AG08395 (cell line): Measurements from ENCODE around the gene TM4SF18.
"Not testable (repeated sequence)": the region's sequence is repeated elsewhere in the genome, so short reads cannot be mapped to it uniquely, and the experiment has no call there.

Experiments
- DNase-seq: peaks from one replicate; pipeline ENCODE4 v3.0.0; 2012; ENCODE audit warnings: mixed read lengths, low spot score

TM4SF18 gene, protein sequence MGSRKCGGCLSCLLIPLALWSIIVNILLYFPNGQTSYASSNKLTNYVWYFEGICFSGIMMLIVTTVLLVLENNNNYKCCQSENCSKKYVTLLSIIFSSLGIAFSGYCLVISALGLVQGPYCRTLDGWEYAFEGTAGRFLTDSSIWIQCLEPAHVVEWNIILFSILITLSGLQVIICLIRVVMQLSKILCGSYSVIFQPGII

DNA sequence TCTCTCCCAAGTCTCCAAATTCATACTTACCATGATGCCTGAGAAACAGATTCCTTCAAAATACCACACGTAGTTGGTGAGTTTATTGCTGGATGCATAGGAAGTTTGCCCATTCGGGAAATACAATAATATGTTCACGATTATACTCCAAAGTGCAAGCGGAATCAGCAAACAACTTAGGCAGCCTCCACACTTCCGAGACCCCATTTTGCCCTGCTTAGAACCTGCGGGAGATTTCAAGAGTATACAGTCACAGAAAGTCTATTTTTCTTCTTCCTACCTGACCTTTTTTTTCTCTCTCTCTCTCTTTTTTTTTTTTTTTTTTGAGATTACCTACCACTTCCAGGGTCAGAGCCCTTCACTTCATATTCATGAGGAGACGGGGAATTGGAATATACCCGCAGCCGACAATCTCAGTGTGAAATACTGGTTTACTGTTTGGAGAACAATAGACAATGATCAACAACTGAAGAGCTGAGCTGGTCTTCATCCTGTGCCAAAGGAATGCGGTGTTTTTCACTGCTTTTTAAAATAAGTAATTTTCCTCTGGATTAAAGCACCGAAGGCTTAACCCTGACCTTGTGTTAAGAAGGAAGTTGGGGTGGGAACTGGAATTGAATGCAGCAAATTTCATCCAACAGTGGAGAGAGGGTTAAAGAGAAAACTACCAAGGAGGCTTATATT lies at the start of gene TM4SF18:
TM4SF18 (minus strand) TSS at position 461 of the 684 bp plus-strand sequence; CDS start at position 207, 254 bp downstream.
- no peak for DNase-seq

DNA sequence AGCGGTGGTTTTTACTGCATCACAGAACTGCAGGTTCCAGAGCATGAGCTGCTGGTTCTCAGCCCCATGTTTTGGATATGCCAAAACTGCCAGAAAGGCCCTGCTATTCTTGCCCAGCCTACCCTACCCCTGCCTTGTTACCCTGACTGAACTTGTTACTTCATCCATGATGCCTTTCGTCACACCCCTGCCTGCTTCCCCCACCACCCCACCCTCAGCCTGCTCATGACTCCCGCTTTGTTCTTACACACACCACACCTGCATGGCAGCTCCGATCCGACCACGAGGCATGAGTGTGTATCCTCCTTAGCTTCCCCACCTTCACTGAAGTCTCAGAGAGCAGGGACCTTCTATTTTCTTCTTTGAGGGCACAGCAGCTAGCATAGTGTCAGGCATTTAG lies 49.1 kb upstream of the TM4SF18 start:
- no peak for DNase-seq

DNA sequence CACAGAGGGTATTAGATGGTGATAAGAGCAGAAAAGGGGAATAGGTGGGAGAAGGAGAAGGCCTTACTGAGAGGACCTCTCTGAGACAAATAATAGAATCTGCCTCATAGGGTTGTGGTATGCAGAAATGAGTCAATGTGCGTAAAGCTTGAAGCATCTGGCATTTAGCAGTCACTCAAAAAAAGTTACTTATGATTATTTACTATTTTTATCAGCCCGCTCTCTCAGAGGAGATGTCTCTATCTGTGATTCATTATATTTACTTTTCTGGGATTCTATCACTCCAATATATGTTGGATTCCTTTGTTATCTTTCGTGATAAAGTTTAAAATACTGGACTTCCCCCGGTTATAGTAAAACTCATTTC lies 48.6 kb upstream of the TM4SF18 start:
- peak; percentile 61 for DNase-seq

DNA sequence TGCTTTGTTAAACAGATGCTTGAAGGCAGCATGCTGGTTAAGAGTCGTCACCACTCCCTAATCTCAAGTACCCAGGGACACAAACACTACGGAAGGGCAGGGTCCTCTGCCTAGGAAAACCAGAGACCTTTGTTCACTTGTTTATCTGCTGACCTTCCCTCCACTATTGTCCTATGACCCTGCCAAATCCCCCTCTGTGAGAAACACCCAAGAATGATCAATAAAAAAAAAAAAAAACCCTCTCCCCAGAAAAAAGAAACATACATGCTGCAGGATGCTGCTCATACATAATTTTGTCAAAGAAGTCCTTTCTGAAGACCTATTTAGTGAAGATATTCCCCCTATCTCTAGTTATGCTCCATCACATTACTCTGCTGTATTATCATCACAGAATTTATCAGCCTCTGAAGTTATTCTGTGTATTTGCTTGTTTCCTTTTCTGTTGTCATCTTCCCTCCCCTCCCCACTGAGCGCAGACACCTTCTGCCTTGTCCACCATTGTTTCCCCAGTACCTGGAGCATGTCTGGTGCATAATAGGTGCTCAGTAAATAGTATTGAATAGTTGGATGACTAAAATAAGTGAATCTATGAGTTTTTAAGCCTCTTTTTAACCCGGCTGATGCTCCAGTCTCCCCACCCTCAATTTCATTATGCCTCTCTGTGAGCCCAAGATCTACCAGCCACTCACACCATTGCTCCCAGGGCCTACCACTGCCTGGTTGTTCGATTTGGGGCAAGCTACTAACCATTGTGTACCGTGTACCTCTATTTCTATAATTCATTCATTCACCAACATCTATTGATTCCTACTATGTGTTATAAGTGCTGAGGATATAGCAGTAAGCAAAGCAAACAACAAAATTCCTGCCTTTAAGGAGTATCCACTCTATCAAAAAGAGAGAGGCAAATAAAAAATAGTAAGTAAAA lies 48.0 kb upstream of the TM4SF18 start:
- DNase-seq = no peak

- DNase-seq = not testable (repeated sequence)
These were observed 46.8 kb upstream of the TM4SF18 start for GRCh38 chr3:149380220-149380619.

DNA sequence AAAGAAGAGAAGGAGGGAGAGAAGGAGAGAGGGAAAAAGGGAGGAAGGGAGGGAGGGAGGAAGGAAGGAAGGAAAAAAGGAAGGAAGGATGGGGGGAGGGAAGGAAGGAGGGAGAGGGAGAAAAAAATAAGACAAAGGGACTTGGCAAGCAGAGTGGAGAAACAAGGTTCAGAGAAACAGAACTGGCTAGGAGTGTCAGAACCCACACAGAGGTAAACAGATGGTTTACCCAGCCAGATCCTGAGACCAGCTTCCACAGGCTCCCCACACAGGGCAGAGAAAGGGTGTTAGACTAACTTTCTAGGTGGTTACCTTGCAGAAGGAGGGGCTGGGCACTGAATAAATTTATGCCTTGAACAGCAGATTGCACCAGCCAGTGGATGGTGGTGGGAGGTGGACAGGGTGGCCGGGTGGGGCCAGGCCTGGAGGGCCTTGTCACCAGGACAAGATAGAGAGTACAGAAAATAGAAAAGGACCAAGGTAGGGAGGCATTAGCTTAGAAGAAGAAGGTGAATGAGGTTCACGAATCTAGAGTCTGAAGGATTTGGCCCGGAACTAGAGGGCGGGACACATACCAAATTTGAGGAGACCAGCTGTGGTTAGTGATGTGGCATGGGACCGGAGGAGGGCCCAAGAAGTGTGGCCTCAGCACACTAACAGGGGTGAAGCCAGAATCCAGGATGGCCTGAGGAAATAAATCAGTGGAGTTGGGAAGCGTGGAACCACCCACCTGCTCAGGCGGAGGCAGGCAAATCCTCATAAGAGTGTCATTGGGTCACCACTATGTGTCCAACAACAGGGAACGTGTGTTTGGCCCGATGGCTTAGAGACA lies 45.3 kb upstream of the TM4SF18 start:
- DNase-seq = no peak

DNA sequence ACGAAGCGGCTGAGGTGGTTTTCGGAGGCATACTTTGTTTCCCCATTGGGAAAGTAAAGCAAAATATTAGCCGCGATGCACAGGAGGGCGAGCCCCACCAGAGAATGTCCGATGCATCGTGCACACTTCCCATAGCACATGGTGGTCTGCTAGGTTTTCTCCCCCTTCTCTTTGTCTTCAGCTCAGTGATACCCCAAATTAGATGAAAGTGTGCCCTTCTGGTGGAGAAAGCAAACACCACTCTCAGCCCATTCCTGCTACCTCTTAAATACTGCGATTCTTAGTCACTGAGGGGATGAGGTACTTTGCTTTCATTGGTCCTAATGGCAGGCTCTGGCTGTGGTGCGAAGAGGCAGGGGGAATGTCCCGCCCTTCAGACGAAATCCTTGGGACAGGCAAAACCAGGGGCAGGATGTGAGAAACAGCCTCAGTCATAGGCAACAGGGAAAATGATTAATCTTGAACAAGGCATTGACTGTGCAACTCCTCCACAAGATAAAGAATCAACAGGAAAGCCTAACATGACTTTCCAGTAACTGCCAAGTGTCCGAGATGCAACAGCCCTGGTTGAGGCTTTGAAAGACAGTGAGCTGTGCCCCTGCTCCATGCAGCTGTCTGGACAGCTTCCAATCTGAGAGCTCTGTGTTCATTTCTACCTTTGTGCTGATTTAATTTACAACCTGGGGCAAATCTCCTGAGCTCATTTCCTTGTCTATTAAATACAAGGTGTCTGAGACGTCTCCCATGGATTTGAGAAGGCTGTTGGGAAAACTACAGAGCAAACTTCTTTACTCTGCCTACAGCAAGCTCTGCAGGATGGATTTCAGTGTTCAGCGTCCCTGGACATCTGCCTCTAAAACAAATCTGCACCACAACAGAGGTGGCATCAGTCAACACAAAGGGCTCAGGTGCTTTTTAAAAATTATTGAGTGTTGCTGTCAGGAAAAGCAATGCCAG lies 44.2 kb upstream of the TM4SF18 start, which contains the start of gene TM4SF1:
TM4SF1 (minus strand) TSS at position 242 of the 957 bp plus-strand sequence; CDS start at position 140, 102 bp downstream.
- DNase-seq = peak; percentile 51

- no peak for DNase-seq
These were observed 43.4 kb upstream of the TM4SF18 start for GRCh38 chr3:149376718-149377407.

DNA sequence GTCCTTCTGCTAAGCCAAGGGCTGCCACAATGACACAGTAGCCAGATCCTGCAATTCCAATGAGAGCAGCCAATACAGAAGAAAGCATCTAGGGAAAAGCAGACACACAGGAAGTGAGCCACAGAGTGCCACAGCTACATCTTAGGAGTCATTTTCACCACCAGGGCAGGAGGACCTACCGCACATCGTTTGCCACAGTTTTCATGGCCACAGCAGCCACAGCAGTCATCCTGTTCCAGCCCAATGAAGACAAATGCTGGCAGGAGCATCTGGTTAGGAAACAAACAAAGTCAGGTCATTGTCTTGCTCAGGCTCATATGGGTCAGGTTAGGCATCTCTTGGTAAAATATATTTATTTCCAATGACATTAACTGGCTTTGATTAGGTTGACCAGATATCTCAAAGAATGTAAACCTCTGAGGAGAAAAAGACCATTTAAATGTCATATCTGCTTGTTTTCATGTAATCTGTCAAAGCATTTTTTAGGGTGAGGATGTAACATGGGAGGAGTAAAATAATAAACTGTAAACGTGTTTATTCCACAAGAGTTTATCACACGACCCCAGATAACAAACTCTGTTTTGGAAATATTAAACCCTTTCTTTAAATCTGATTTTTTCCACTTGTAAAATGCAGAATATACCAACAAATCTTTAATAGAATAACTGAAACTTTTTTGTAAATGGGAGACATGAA lies 42.2 kb upstream of the TM4SF18 start:
- DNase-seq = no peak

DNA sequence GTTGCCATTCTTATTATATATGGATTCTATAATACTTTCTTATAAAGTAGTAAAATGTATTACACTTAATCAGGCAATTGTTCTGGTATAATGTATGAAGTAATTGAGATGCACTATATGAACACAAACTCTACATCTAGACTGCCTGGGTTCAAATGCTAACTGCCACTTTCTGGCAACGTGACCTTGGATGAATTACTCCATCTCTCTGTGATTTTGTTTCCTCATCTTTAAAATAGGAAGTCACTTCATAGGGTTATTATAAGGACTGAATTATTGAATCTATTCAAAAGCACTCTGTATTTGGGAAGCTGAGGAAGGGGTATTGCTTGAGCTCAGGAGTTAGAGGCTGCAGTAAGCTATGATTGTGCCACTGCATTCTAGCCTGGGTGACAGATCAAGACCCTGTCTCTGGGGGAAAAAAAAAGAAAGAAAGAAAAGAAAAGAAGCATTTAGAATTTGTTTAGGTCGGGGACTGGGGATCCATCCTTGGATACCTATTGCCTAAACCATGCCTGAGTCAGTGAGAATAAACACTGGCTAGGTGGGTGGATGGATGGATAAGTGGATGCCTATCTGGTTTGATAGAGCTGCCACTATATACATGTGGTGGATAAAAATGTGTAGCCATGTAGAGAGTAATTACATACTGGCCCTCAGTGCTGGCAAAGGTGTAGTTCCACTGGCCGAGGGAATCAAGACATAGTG lies 41.5 kb upstream of the TM4SF18 start:
- DNase-seq = no peak

DNA sequence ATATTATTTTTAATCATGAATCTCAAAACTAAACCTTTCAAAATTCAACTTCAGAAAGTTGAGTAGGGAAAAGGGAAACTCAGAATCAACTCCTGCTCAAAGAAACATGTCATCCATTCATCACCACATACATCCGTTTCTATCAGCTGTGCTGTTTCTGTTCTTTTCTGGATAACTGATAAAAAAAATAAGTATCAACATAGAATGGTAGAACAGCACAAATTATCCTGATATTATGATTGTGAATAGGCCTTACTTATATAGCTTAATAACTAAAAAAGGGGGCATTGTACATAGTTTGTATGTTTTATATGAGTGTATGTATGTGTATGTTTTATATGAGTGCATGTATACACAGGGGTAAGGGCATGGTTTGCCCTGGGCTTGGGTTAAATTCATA lies 41.0 kb upstream of the TM4SF18 start:
- DNase-seq = no peak

GRCh38 chr3:149373235-149374125 lies 40.0 kb upstream of the TM4SF18 start:
- DNase-seq = peak; percentile 63

- no peak for DNase-seq
These were observed 38.3 kb upstream of the TM4SF18 start for GRCh38 chr3:149371723-149372114.

- no peak for DNase-seq
These were observed 37.7 kb upstream of the TM4SF18 start for GRCh38 chr3:149371001-149371722.

GRCh38 chr3:149369991-149370866 lies 36.8 kb upstream of the TM4SF18 start:
- DNase-seq = no peak
